GM12801 (cell line): Measurements from ENCODE around the gene COL6A5.

Experiments
- TF ChIP-seq, protein P1 (sequence below): IDR thresholded peaks from one replicate; pipeline ENCODE4 v1.5.1; 2011; ENCODE audit warnings: control low read depth; ENCODE audit not compliant: insufficient read length; ENCODE audit errors: extremely low read depth

Gene COL6A5

GRCh38 chr3:130340766-130341165 is 4.7 kb upstream of the COL6A5 start:
- TF ChIP-seq, protein P1, sequence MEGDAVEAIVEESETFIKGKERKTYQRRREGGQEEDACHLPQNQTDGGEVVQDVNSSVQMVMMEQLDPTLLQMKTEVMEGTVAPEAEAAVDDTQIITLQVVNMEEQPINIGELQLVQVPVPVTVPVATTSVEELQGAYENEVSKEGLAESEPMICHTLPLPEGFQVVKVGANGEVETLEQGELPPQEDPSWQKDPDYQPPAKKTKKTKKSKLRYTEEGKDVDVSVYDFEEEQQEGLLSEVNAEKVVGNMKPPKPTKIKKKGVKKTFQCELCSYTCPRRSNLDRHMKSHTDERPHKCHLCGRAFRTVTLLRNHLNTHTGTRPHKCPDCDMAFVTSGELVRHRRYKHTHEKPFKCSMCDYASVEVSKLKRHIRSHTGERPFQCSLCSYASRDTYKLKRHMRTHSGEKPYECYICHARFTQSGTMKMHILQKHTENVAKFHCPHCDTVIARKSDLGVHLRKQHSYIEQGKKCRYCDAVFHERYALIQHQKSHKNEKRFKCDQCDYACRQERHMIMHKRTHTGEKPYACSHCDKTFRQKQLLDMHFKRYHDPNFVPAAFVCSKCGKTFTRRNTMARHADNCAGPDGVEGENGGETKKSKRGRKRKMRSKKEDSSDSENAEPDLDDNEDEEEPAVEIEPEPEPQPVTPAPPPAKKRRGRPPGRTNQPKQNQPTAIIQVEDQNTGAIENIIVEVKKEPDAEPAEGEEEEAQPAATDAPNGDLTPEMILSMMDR: no peak

GRCh38 chr3:130341388-130341787 is 4.1 kb upstream of the COL6A5 start:
- TF ChIP-seq, protein P1: no peak

DNA sequence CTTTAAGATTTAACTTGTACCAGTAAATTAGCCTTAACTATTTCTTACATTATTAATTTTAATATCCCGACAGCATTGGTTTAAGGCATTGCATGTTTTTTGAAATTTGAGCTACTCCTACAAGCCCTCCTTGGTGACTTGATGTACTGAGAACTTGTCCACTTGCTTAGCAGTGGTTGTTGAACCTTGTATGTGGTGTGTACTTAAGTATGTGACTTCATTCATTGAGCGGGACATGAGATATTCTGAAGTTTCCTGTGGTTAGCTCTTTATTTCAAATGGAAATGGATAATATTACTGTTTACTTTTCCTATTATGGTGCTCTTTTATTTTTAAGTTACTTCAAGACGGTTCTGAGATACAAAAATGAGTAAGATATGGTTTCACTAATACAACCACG is 3.6 kb upstream of the COL6A5 start:
- TF ChIP-seq, protein P1: no peak

GRCh38 chr3:130342821-130343661 is 2.4 kb upstream of the COL6A5 start:
- TF ChIP-seq, protein P1: no peak

DNA sequence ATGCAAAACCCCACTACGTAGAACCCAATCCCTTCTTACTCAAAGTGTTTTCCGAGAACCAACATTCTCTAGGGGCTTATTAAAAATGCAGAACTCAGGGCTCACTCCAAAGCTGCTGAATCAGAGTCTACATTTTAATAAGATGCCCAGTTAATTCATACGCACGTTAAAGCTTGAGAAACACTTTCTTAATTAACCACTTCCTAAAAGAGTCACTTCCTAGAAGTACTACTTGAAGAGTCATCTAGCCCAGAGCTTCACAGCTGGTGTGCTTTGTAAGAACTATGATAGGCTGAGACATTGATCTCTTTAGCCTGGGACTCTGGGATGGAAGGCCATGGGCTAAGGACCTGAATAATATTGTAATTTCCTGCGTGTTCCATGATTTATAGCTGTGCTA is 9.0 kb downstream of the COL6A5 start:
- TF ChIP-seq, protein P1: no peak

- TF ChIP-seq, protein P1: no peak
Measured at GRCh38 chr3:130374033-130374432, 28.6 kb downstream of the COL6A5 start.

GRCh38 chr3:130374908-130375307 is 29.4 kb downstream of the COL6A5 start:
- TF ChIP-seq, protein P1: no peak
